ENCODE results near the gene POLA1.

- TF ChIP-seq EZH2 (IDR thresholded peaks at IDR 0.05; ENCODE audit: borderline replicate concordance, insufficient read depth, low read depth, low read length, poor library complexity, severe bottlenecking), result no peak
- TF ChIP-seq, protein P1, sequence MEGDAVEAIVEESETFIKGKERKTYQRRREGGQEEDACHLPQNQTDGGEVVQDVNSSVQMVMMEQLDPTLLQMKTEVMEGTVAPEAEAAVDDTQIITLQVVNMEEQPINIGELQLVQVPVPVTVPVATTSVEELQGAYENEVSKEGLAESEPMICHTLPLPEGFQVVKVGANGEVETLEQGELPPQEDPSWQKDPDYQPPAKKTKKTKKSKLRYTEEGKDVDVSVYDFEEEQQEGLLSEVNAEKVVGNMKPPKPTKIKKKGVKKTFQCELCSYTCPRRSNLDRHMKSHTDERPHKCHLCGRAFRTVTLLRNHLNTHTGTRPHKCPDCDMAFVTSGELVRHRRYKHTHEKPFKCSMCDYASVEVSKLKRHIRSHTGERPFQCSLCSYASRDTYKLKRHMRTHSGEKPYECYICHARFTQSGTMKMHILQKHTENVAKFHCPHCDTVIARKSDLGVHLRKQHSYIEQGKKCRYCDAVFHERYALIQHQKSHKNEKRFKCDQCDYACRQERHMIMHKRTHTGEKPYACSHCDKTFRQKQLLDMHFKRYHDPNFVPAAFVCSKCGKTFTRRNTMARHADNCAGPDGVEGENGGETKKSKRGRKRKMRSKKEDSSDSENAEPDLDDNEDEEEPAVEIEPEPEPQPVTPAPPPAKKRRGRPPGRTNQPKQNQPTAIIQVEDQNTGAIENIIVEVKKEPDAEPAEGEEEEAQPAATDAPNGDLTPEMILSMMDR (IDR thresholded peaks at IDR 0.05), result no peak
Observed at GRCh38 chrX:24732766-24733500, 39.2 kb downstream of the POLA1 start.

Data from B cell (primary cell).